ENCODE data around the gene SLC31A2. TPM values are rescaled to one million over a fixed set of nuclear protein-coding genes. Genes with fewer than 3 reads are reported as not detected.
"Not testable (repeated sequence)": the region's sequence is repeated elsewhere in the genome, so short reads cannot be mapped to it uniquely, and the experiment has no call there.

Gene SLC31A2
- total RNA-seq, 1 experiment from 2014 or later, result 4.7 TPM

- Histone ChIP-seq H3K27me3 (ENCODE audit: insufficient read depth, low read length) (peaks cover 36% of the 10 kb centered on the region), H3K4me1 (ENCODE audit: control insufficient read depth in 1 of 2, insufficient read depth in 2 of 2, low read length in 2 of 2) (no peaks in the 10 kb centered on the region), H3K4me2 (ENCODE audit: low read length) (no peak overlapping the region), H3K27ac (ENCODE audit: low read depth, low read length) (no peak overlapping the region), H4K20me1 (ENCODE audit: insufficient read depth) (no peaks in the 10 kb centered on the region), H3K9me2 (ENCODE audit: insufficient read depth) (no peaks in the 10 kb centered on the region), H3K79me2 (ENCODE audit: insufficient read depth, low read length) (no peaks in the 10 kb centered on the region), H3K4me3 (replicated peaks in 1 of 2; ENCODE audit: low read depth in 1 of 2, low read length in 2 of 2) (no peak overlapping the region), H3K36me3 (ENCODE audit: control insufficient read depth in 1 of 2, insufficient read depth in 2 of 2, low read length in 2 of 2) (no peaks in the 10 kb centered on the region), H3K9me3 (ENCODE audit: control insufficient read depth in 1 of 2, insufficient read depth in 1 of 2, low read depth in 1 of 2, low read length in 2 of 2) (no peaks in the 10 kb centered on the region), H2AFZ (ENCODE audit: low read depth, low read length, poor library complexity, severe bottlenecking) (no peak overlapping the region), H3K9ac (ENCODE audit: low read length) (no peak overlapping the region)
- ChIA-PET POLR2A (no interaction called here), CTCF (no interaction called here), RAD21 (ENCODE audit: low non-redundant PET in 1 of 2, low total read pairs in 2 of 2, uncharacterized antibody in 2 of 2, unreplicated experiment in 2 of 2) (no interaction called here)
- ATAC-seq (no peak), DNase-seq (ENCODE audit: low read depth, low spot score) (no peak)
- intact Hi-C loops (cut with micrococcal nuclease), result no loop called here
- no TSS peak for BruUV-seq (replicated peaks)
- no peak for TF ChIP-seq JUND (IDR thresholded peaks at IDR 0.05)
- no peak for TF ChIP-seq SP1 (IDR thresholded peaks at IDR 0.05; ENCODE audit: low read depth)
- TF ChIP-seq ZBTB33 (IDR thresholded peaks at IDR 0.05; ENCODE audit: extremely low read depth, insufficient replicate concordance, low read length), result no peak
- TF ChIP-seq EZH2phosphoT487 (IDR thresholded peaks at IDR 0.05; ENCODE audit: borderline replicate concordance), result no peak
- no peak for TF ChIP-seq CBX3 (IDR thresholded peaks at IDR 0.05; ENCODE audit: low read depth)
- no peak for TF ChIP-seq ATF3 (IDR thresholded peaks at IDR 0.05)
- no peak for TF ChIP-seq FOSL1 (IDR thresholded peaks at IDR 0.05; ENCODE audit: low read depth)
- no peak for TF ChIP-seq TCF7L2 (IDR thresholded peaks at IDR 0.05; ENCODE audit: borderline replicate concordance, extremely low read depth, insufficient read depth, insufficient read length)
- no peak for TF ChIP-seq POLR2AphosphoS5 (IDR thresholded peaks at IDR 0.05; ENCODE audit: low read depth, low read length)
- TF ChIP-seq SRF (IDR thresholded peaks at IDR 0.05; ENCODE audit: low read depth), result no peak
These were observed 10.9 kb upstream of the SLC31A2 start for GRCh38 chr9:113139953-113140352.

GRCh38 chr9:113140896-113141295, 9.9 kb upstream of the SLC31A2 start:
- H3K9me3 ChIP-seq (ENCODE audit: control insufficient read depth in 1 of 2, insufficient read depth in 1 of 2, low read depth in 1 of 2, low read length in 2 of 2); H3K27ac ChIP-seq (ENCODE audit: low read depth, low read length); H3K79me2 ChIP-seq (ENCODE audit: insufficient read depth, low read length); H3K4me1 ChIP-seq (ENCODE audit: control insufficient read depth in 1 of 2, insufficient read depth in 2 of 2, low read length in 2 of 2); H4K20me1 ChIP-seq (ENCODE audit: insufficient read depth); H3K9me2 ChIP-seq (ENCODE audit: insufficient read depth); ATAC-seq; intact Hi-C loops (cut with micrococcal nuclease); H3K4me3 ChIP-seq (replicated peaks in 1 of 2; ENCODE audit: low read depth in 1 of 2, low read length in 2 of 2); RAD21 ChIA-PET (ENCODE audit: low non-redundant PET in 1 of 2, low total read pairs in 2 of 2, uncharacterized antibody in 2 of 2, unreplicated experiment in 2 of 2); CTCF ChIA-PET; POLR2A ChIA-PET; H3K4me2 ChIP-seq (ENCODE audit: low read length); H3K9ac ChIP-seq (ENCODE audit: low read length); DNase-seq (ENCODE audit: low read depth, low spot score); H2AFZ ChIP-seq (ENCODE audit: low read depth, low read length, poor library complexity, severe bottlenecking); H3K36me3 ChIP-seq (ENCODE audit: control insufficient read depth in 1 of 2, insufficient read depth in 2 of 2, low read length in 2 of 2); BruUV-seq (replicated peaks): not testable (repeated sequence)
- peaks cover 43% of the 10 kb centered on the region for H3K27me3 ChIP-seq (ENCODE audit: insufficient read depth, low read length)
